Breast epithelium (tissue), 3 donors: ENCODE results near the gene RBBP8NL.

Experiments used
- POLR2A ChIP-seq: fragments of 450-650 bp; IDR thresholded peaks from one replicate; pipeline ENCODE4 v1.6.1; 2016; ENCODE audit warnings: antibody characterized with exemption, mild to moderate bottlenecking, moderate library complexity
- TF ChIP-seq, protein P1 (sequence below), 3 donors: fragments of 450-650 bp; IDR thresholded peaks; one replicate each; pipeline ENCODE4 v1.5.1; 2016 to 2017; ENCODE audit warnings: antibody characterized with exemption in 3 of 3, mild to moderate bottlenecking in 3 of 3, moderate library complexity in 3 of 3

DNA sequence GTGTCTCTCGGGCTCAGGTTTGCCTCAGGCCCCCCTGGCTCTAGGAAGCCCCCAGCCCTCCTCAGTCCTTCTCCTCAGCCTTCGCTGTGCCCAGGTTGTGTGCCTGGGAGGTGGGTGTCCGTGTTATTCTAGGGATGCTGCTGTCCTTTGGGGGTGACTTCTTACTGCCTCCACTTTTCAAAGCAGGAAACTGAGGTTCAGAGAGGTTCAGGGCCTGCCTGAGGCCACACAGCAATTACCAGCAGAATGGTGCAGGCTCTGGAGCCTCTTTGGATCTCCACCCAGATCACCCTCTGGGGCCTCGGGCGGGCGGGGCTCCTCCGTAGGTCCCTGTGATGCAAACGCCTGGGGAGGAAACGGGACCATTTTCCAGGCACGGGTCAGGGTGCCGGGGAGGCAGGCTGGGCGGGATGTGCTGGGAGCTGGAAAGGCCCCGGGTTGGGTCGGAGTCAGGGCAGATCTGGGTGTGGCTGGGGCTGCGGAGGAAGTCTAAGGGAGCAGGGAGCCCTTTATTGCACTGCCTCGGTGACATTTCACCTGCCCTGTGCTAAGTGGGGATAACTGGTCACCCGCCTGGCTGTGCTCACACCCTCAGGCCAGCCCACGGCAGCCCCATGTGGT is 25.2 kb upstream of the RBBP8NL start:
- TF ChIP-seq, protein P1, sequence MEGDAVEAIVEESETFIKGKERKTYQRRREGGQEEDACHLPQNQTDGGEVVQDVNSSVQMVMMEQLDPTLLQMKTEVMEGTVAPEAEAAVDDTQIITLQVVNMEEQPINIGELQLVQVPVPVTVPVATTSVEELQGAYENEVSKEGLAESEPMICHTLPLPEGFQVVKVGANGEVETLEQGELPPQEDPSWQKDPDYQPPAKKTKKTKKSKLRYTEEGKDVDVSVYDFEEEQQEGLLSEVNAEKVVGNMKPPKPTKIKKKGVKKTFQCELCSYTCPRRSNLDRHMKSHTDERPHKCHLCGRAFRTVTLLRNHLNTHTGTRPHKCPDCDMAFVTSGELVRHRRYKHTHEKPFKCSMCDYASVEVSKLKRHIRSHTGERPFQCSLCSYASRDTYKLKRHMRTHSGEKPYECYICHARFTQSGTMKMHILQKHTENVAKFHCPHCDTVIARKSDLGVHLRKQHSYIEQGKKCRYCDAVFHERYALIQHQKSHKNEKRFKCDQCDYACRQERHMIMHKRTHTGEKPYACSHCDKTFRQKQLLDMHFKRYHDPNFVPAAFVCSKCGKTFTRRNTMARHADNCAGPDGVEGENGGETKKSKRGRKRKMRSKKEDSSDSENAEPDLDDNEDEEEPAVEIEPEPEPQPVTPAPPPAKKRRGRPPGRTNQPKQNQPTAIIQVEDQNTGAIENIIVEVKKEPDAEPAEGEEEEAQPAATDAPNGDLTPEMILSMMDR (IDR thresholded peaks at IDR 0.05), result no peak
- no peak for TF ChIP-seq POLR2A
